RKO (cell line): ENCODE measurements around the gene PARD3B.

Experiments
- DNase-seq: peaks from one replicate; pipeline ENCODE4 v3.0.0-alpha.2; 2016; ENCODE audit warnings: low spot score

PARD3B gene

GRCh38 chr2:205563646-205564045 lies 1018.4 kb downstream of the PARD3B start:
- no peak for DNase-seq

GRCh38 chr2:205564346-205565141 lies 1019.3 kb downstream of the PARD3B start:
- DNase-seq = no peak

GRCh38 chr2:205565142-205565522 lies 1019.9 kb downstream of the PARD3B start:
- DNase-seq = no peak

- no peak for DNase-seq
These were observed 1021.4 kb downstream of the PARD3B start for GRCh38 chr2:205566606-205567168.

GRCh38 chr2:205568620-205569019 lies 1023.3 kb downstream of the PARD3B start:
- DNase-seq = no peak

- DNase-seq = no peak
These were observed 1025.4 kb downstream of the PARD3B start for GRCh38 chr2:205570648-205571047.

- DNase-seq = no peak
These were observed 1026.2 kb downstream of the PARD3B start for GRCh38 chr2:205571360-205571959.

- DNase-seq = no peak
These were observed 1028.7 kb downstream of the PARD3B start for GRCh38 chr2:205574001-205574400.

GRCh38 chr2:205579335-205579734 lies 1034.1 kb downstream of the PARD3B start:
- no peak for DNase-seq

GRCh38 chr2:205580212-205580987 lies 1035.1 kb downstream of the PARD3B start:
- no peak for DNase-seq

GRCh38 chr2:205582366-205582765 lies 1037.1 kb downstream of the PARD3B start:
- DNase-seq = no peak

- DNase-seq = no peak
These were observed 1040.4 kb downstream of the PARD3B start for GRCh38 chr2:205585449-205586383.

GRCh38 chr2:205586626-205587025 lies 1041.4 kb downstream of the PARD3B start:
- no peak for DNase-seq

GRCh38 chr2:205589479-205589878 lies 1044.2 kb downstream of the PARD3B start:
- no peak for DNase-seq

GRCh38 chr2:205590759-205591158 lies 1045.5 kb downstream of the PARD3B start:
- DNase-seq = no peak

GRCh38 chr2:205593891-205594290 lies 1048.6 kb downstream of the PARD3B start:
- no peak for DNase-seq

GRCh38 chr2:205596581-205596980 lies 1051.3 kb downstream of the PARD3B start:
- DNase-seq = no peak

GRCh38 chr2:205605638-205606304 lies 1060.5 kb downstream of the PARD3B start:
- no peak for DNase-seq

- no peak for DNase-seq
These were observed 1061.9 kb downstream of the PARD3B start for GRCh38 chr2:205607146-205607545.

GRCh38 chr2:205609113-205609512 lies 1063.8 kb downstream of the PARD3B start:
- DNase-seq = no peak

GRCh38 chr2:205610437-205610836 lies 1065.2 kb downstream of the PARD3B start:
- no peak for DNase-seq
